Upper lobe of left lung (tissue), 4 donors: ENCODE data around the gene MMP10.

Source experiments
- EP300 ChIP-seq, 4 donors: sonication (generic); formaldehyde crosslinking; IDR thresholded peaks; one replicate each; pipeline ENCODE4 v1.5.1; 2017; ENCODE audit warnings: antibody characterized with exemption in 4 of 4, control low read depth in 2 of 4
- POLR2A ChIP-seq, 4 donors: fragments of 450-650 bp; IDR thresholded peaks; one replicate each; pipeline ENCODE4 v1.5.1; 2016 to 2017; ENCODE audit warnings: antibody characterized with exemption in 4 of 4, mild to moderate bottlenecking in 2 of 4
- POLR2AphosphoS5 ChIP-seq, 2 donors: sonication (generic); formaldehyde crosslinking; IDR thresholded peaks; one replicate each; pipeline ENCODE4 v1.5.1; 2017; ENCODE audit warnings: antibody characterized with exemption in 2 of 2
- TF ChIP-seq, protein P1 (sequence below), 6 experiments: fragments of 450-650 bp in 4 of 6; fragments of 200-600 bp in 2 of 6; sonication (generic) in 2 of 6; IDR thresholded peaks; one replicate each; pipeline ENCODE4 v1.5.1; 2016 to 2019; ENCODE audit warnings: antibody characterized with exemption in 6 of 6

DNA sequence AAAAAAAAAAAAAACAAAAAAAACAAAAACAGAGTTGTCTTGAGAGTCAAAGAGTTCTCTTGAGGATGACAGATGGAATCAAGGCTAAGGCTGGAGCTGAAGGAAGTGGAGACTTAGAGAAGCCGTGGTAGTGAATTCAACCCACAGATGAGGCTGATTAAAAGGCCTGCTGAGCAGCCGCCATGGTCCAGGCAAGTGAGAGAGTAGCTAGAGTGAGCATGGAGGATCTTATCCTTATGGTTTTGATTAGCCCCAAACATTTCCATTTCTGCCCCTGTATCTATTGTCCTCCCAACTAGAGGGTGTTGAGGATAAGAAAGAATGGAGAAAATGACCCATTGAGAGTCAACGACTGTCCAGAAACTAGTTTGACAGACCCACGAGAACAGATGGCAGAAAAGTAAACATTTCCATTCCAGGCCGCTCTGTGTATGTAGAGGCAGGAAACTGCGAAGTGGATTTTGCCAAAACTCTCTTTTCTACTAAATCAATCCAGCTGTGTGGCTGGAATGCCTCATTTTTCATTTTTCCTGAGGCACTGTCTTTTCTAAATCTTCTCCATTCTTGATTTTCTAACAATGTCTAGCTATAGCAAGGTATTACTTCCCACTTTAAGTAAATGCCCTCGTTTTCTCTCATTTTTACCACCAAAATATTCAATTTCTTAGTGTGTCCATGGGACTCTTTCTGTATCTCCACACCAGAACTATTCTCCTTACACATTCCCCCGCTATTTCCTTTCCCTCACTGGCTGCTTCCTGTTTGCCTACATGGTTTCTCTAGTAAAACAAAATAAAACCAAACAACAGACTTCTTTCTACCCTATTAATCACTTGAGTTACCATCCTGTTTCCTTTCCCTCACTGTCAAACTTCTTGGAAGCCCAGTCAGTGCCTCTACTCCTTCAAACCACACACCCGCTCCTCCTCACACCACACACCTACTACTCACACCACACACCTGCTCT lies 50.3 kb downstream of the MMP10 start:
- TF ChIP-seq, protein P1, sequence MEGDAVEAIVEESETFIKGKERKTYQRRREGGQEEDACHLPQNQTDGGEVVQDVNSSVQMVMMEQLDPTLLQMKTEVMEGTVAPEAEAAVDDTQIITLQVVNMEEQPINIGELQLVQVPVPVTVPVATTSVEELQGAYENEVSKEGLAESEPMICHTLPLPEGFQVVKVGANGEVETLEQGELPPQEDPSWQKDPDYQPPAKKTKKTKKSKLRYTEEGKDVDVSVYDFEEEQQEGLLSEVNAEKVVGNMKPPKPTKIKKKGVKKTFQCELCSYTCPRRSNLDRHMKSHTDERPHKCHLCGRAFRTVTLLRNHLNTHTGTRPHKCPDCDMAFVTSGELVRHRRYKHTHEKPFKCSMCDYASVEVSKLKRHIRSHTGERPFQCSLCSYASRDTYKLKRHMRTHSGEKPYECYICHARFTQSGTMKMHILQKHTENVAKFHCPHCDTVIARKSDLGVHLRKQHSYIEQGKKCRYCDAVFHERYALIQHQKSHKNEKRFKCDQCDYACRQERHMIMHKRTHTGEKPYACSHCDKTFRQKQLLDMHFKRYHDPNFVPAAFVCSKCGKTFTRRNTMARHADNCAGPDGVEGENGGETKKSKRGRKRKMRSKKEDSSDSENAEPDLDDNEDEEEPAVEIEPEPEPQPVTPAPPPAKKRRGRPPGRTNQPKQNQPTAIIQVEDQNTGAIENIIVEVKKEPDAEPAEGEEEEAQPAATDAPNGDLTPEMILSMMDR (IDR thresholded peaks at IDR 0.05), result no peak
- no peak for TF ChIP-seq POLR2AphosphoS5 (IDR thresholded peaks at IDR 0.05)
- TF ChIP-seq POLR2A (IDR thresholded peaks at IDR 0.05), result no peak
- TF ChIP-seq EP300 (IDR thresholded peaks at IDR 0.05), result no peak
